GM19328 (cell line): Measurements from ENCODE around the gene MPL.

Experiments used
- ATAC-seq: cut with Tn5 transposase; IDR thresholded peaks from one replicate; pipeline ENCODE4 v1.9.1; 2021; ENCODE audit warnings: mild to moderate bottlenecking, moderate library complexity; ENCODE audit not compliant: unreplicated experiment

MPL gene

DNA sequence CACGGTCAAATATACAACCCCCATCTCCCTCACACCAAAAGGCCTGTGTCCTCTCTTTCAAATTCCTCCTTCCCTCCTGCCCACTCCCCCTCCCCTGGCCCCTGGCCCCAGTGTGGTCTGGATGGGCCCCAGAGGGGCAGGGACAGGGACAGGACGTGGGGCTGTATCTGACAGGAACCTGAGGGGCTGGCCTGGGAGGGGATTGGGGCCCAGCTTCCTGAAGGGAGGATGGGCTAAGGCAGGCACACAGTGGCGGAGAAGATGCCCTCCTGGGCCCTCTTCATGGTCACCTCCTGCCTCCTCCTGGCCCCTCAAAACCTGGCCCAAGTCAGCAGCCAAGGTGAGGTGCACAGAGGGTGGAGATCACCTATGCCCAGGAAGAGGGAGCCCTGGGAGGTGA is at the start of gene MPL:
Gene MPL, plus strand, starts transcription at position 231 of the 400 bp plus-strand sequence. Its CDS starts 31 bp downstream, at position 262.
- no peak for ATAC-seq

DNA sequence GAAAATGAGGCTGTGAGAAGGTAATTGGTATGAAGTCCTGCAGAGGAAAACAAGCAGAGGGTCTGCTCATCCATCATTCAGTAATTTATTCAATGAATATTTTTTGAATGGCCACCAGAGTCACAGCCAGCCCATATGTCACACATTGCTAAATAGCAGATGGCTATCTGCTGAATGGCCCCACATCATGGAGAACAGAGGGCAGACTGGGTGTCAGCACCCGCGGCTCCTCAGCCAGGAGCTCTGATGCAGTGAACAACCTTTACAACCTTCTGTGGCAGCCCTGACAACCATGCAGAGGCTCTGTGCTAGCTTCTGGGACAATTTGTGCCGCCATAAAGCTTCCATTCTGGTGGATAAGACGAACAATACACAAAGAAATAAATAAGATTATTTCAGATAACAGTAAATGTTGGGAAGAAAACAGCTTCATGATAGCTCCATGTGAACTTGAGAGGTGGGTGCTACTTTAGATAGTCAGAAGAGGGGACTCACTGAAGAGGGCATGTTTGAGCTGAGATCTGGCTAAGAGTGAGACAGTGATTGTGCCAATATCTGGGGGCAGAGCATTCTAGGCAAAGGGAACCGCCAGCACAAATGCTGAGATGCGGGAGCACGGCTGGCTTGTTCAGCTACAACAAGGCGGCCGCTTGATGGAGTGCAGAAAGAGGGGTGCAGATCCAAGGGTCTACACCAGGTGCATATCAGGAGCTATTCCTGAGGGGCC is 49.4 kb upstream of the MPL start:
- ATAC-seq: no peak

- no peak for ATAC-seq
Measured at GRCh38 chr1:43288785-43289706, 48.6 kb upstream of the MPL start.

DNA sequence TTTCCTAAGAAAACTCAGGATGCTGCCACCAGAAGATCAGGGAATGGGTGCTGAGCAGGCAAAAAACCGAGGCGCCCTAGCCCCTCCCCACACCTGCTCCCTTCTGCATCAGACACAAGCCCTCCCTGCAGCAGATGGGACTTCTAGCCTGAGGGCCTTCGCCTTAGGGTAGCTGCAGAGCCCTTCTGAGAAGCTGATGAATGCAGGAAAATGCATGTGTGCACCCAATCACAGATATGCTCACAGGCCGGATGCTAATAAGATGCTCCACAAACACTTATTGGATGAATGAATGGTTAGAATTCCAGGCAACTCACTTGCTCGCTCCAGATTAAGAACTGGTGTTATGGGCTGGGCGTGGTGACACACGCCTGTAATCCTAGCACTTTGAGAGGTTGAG is 45.4 kb upstream of the MPL start:
- ATAC-seq: no peak

DNA sequence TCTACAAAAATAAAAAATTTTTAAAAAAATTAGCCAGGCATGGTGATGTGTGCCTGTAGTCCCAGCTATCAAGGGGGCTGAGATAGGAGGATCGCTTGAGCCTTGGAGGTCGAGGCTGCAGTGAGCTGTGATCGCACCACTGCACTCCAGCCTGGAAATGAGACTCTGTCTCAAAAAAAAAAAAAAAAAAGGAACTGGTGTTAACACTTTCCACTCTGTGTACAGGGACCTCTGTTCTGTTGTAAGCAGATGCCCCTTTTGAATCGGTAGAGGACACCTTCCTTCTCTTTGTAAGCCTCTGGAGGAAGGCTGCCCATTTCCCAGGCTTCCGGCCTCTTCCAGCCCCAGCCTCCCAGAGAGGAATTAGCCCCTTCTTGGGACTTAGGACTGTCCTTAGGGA is 44.9 kb upstream of the MPL start:
- ATAC-seq: no peak

GRCh38 chr1:43293176-43293575 is 44.4 kb upstream of the MPL start:
- ATAC-seq: no peak

GRCh38 chr1:43293896-43294760 is 43.5 kb upstream of the MPL start:
- no peak for ATAC-seq

- ATAC-seq: no peak
Measured at GRCh38 chr1:43294761-43295160, 42.9 kb upstream of the MPL start.

- no peak for ATAC-seq
Measured at GRCh38 chr1:43296207-43296606, 41.4 kb upstream of the MPL start.

DNA sequence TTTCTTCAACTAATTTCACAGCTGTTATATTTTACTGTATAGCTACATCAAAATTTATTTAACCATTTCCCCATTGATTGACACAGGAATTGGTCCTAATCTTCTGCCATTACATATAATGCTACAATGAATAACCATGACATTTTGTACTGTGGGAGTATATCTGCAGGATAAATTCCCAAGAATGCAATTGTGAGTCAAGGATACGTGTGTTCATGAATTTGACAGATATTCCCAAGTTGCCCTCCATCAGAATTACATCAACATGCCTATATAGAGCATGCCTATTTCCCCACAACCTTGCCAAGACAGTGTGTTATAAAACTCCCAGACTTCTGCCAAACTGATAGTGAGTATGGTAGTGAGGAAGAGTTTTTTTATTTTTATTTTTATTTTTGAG is 39.6 kb upstream of the MPL start:
- no peak for ATAC-seq

DNA sequence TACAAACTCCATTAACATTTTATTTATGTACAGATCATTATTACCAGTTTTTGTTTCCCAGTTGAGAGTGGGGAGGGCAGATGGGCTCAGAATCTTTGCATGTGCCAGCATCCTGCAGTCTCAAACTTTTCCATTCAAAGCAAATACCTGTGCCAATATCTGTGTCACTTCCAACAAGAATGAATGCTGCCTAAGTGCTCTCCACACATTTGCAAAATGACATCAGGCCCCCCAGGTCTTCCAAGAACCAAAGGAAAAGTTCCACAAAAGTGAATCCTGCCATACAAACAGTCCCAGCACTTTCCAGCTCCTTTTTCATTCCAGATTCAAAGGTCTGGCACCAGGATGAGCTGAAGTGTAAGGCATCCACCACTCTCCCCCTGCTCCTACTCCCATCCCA is 38.5 kb upstream of the MPL start:
- no peak for ATAC-seq

DNA sequence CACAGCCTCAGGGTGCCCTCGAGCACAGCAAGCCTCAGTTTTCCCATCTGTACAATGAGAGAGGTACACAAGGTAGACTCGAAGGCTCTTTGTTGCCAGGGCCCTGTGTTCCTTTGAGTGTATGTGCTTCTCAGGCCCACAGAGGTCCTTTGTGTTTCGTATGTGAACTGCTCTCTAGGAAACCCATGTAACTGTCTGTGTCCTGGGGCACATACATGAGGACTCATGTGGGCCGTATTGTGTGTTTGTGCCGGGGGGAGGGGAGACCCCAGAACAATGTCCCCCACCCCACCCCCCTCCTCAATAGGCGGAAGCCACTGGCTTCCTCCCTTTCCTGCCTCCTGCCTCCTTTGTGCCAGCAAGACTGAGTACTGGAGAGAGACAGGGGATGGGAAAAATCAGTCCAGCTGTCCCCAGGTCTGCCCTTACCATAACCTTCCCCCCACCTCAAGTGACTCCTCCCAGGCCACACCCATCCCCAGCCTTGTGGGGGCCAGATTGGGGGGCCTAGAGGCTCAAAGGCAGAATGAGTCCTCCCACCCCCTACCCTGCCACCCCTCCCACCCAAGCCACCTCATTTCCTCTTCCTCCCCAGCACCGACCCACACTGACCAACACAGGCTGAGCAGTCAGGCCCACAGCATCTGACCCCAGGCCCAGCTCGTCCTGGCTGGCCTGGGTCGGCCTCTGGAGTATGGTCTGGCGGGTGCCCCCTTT is 37.1 kb upstream of the MPL start, which contains the start of gene TIE1:
Gene TIE1, plus strand, starts transcription at position 605 of the 717 bp plus-strand sequence. Its CDS starts 90 bp downstream, at position 695.
- ATAC-seq: no peak

GRCh38 chr1:43302201-43302600 is 35.4 kb upstream of the MPL start:
- no peak for ATAC-seq

GRCh38 chr1:43302721-43303470 is 34.7 kb upstream of the MPL start:
- ATAC-seq: no peak

GRCh38 chr1:43303471-43304313 is 33.9 kb upstream of the MPL start:
- ATAC-seq: no peak

DNA sequence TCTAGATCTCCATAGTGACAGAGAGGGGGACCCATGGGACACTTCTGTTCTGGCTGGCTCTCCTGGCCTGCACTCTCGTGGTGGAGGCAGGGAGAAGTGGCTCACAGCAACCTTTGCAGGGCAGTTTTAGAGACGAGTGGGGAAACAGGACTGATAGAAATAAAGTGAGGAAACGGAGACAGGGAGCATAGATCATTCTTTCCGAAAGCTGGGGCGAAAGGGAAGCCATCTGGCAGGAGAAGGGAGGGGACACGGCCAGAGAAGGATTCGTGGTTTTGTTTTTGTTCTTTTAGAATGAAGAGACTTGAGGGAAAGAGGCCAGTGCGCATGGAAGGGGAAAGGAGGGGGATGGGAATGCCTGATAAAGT is 33.3 kb upstream of the MPL start:
- no peak for ATAC-seq

DNA sequence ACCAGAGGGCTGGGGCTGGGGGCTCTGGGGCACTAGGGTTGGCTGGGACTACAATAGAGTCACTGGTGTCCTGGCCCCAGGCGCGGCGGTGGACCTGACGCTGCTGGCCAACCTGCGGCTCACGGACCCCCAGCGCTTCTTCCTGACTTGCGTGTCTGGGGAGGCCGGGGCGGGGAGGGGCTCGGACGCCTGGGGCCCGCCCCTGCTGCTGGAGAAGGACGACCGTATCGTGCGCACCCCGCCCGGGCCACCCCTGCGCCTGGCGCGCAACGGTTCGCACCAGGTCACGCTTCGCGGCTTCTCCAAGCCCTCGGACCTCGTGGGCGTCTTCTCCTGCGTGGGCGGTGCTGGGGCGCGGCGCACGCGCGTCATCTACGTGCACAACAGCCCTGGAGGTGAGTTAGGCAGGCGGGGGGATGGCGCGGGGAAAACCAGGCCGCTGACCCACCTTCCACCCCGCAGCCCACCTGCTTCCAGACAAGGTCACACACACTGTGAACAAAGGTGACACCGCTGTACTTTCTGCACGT is 32.8 kb upstream of the MPL start:
- no peak for ATAC-seq

DNA sequence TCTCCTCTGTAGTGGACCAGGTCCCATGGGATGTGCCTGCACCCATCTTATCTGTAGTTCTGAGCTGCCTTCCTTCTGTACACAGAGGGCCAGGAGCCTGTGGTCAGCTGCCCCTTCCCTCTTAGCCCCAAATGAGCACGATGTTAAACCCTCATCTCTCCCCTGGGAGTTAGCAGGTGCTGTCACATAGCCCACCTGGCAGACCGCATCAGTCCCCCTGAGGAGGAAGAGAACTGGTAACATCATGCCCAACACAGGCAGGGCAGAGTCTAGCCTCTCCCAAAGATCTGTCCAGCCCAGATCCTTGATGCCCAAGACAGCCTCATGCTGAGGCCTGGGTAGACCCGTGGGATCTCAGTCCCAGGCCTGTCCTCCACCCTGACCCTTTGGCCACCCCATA is 32.2 kb upstream of the MPL start:
- ATAC-seq: no peak
